HG02642 (cell line): Measurements from ENCODE around the gene CELSR3.
A peak's percentile ranks its signal among the peaks of the same experiment; 100 is the strongest.

Experiments
- ATAC-seq: cut with Tn5 transposase; IDR thresholded peaks from one replicate; pipeline ENCODE4 v1.9.1; 2021; ENCODE audit warnings: mild to moderate bottlenecking; ENCODE audit not compliant: unreplicated experiment, poor library complexity

CELSR3 gene

GRCh38 chr3:48663489-48664312 lies 1.0 kb upstream of the CELSR3 start:
- ATAC-seq: peak; percentile 87

GRCh38 chr3:48662145-48662752 lies 437 bp downstream of the CELSR3 start:
- no peak for ATAC-seq

GRCh38 chr3:48661501-48662144 lies 1.1 kb downstream of the CELSR3 start:
- no peak for ATAC-seq

GRCh38 chr3:48660800-48661400 lies 1.8 kb downstream of the CELSR3 start:
- no peak for ATAC-seq

GRCh38 chr3:48656841-48657281 lies 5.8 kb downstream of the CELSR3 start:
- no peak for ATAC-seq

- ATAC-seq: peak; percentile 59
Measured at GRCh38 chr3:48656061-48656840, 6.4 kb downstream of the CELSR3 start.

- no peak for ATAC-seq
Measured at GRCh38 chr3:48655606-48656005, 7.1 kb downstream of the CELSR3 start.

- ATAC-seq: no peak
Measured at GRCh38 chr3:48655063-48655462, 7.6 kb downstream of the CELSR3 start.

GRCh38 chr3:48652923-48653715 lies 9.6 kb downstream of the CELSR3 start:
- ATAC-seq: no peak

- no peak for ATAC-seq
Measured at GRCh38 chr3:48651771-48652170, 10.9 kb downstream of the CELSR3 start.

GRCh38 chr3:48650723-48651122 lies 12.0 kb downstream of the CELSR3 start:
- no peak for ATAC-seq

- ATAC-seq: no peak
Measured at GRCh38 chr3:48648188-48648850, 14.4 kb downstream of the CELSR3 start.

GRCh38 chr3:48647714-48648113 lies 15.0 kb downstream of the CELSR3 start:
- no peak for ATAC-seq

- no peak for ATAC-seq
Measured at GRCh38 chr3:48644898-48645760, 17.6 kb downstream of the CELSR3 start.

- no peak for ATAC-seq
Measured at GRCh38 chr3:48642605-48643004, 20.1 kb downstream of the CELSR3 start.

GRCh38 chr3:48641396-48641795 lies 21.3 kb downstream of the CELSR3 start:
- ATAC-seq: no peak

- no peak for ATAC-seq
Measured at GRCh38 chr3:48639944-48640606, 22.6 kb downstream of the CELSR3 start.
